Testis (tissue), 3 donors: ENCODE data around the gene MPZL2. TPM values are rescaled to one million over a fixed set of nuclear protein-coding genes. Genes with fewer than 3 reads are reported as not detected.

Experiments used
- DNase-seq: peaks from one replicate; pipeline ENCODE4 v3.0.0-alpha.2; 2019
- H3K27ac ChIP-seq, 2 donors: fragments of 200-600 bp; sonication (generic); one replicate each; pipeline ENCODE4 v1.5.1; 2019
- H3K27me3 ChIP-seq: fragments of 200-600 bp; sonication (generic); one replicate; pipeline ENCODE4 v1.5.1; 2019
- H3K36me3 ChIP-seq: fragments of 200-600 bp; sonication (generic); one replicate; pipeline ENCODE4 v1.5.1; 2017; ENCODE audit warnings: low read depth; ENCODE audit errors: missing control alignments
- H3K4me1 ChIP-seq: fragments of 200-600 bp; sonication (generic); one replicate; pipeline ENCODE4 v1.5.1; 2019
- H3K4me3 ChIP-seq, 2 donors: fragments of 200-600 bp; sonication (generic); one replicate each; pipeline ENCODE4 v1.5.1; 2017 to 2019
- H3K9me3 ChIP-seq: fragments of 200-600 bp; sonication (generic); one replicate; pipeline ENCODE4 v1.5.1; 2017
- CTCF ChIP-seq, 3 experiments: fragments of 450-650 bp in 2 of 3; fragments of 200-600 bp in 1 of 3; sonication (generic) in 1 of 3; IDR thresholded peaks; one replicate each; pipeline ENCODE4 v1.5.1; 2016 to 2019; ENCODE audit warnings: antibody characterized with exemption in 3 of 3, mild to moderate bottlenecking in 2 of 3, moderate library complexity in 1 of 3
- POLR2A ChIP-seq: fragments of 450-650 bp; IDR thresholded peaks from one replicate; pipeline ENCODE4 v1.6.1; 2017; ENCODE audit warnings: antibody characterized with exemption, mild to moderate bottlenecking, moderate library complexity
- WGBS, 2 donors: methylation state at CpG; one replicate each; pipeline ENCODE4 v1.1.5; 2018; 5-methylcytosine and 5-hydroxymethylcytosine counted together
- intact Hi-C: fragments of 100-400 bp; cut with DNase I; formaldehyde crosslinking; loops from one replicate; pipeline ENCODE4 v1.15.1; 2023; ENCODE audit warnings: low total_unique reads
- polyA plus RNA-seq: library from polyadenylated mRNA; stranded (reverse); fragments of 350-450 nt; fragmentation: Illumina TruSeq; extraction: RNeasy Lipid Tissue Mini Kit (QIAGEN cat#74804); gene quantifications from one replicate; pipeline ENCODE4 v1.2.3, GENCODE V29; 2014; ENCODE audit warnings: low read depth, low replicate concordance; ENCODE audit not compliant: insufficient read depth
- total RNA-seq, 2 donors: library from RNA; depleted of rRNA; stranded (reverse); fragments of >200 nt; gene quantifications; one replicate each; pipeline ENCODE4 v1.2.3, GENCODE V29; 2016

MPZL2 gene
- total and polyA plus RNA-seq, 3 donors from 2014 or later: 1.7 to 4.2 (median 3.0) TPM

- H3K4me1 ChIP-seq: peaks cover 5% of the 10 kb centered on the region
- H3K27ac ChIP-seq: no peak overlapping the region
- no peaks in the 10 kb centered on the region for H3K36me3 ChIP-seq
- 90 to 91% methylated on average over 3 of the region's 3 CpGs for WGBS, 2 donors
- no peaks in the 10 kb centered on the region for H3K9me3 ChIP-seq
- TF ChIP-seq CTCF (IDR thresholded peaks at IDR 0.05) (no peak), POLR2A (no peak)
- H3K27me3 ChIP-seq: no peaks in the 10 kb centered on the region
- no peak overlapping the region for H3K4me3 ChIP-seq
- no peak for DNase-seq
- intact Hi-C loops: no loop called here
These were observed 3.7 kb downstream of the MPZL2 start for GRCh38 chr11:118260353-118260752.

- intact Hi-C loops: no loop called here
- 94 to 100% methylated on average over 1 of the region's 1 CpG for WGBS, 2 donors
- Histone ChIP-seq H3K36me3 (no peaks in the 10 kb centered on the region), H3K27ac (no peak overlapping the region), H3K9me3 (no peaks in the 10 kb centered on the region), H3K27me3 (no peaks in the 10 kb centered on the region), H3K4me1 (peaks cover 3% of the 10 kb centered on the region), H3K4me3 (no peak overlapping the region)
- DNase-seq: no peak
- TF ChIP-seq POLR2A (no peak), CTCF (IDR thresholded peaks at IDR 0.05) (no peak)
These were observed 5.0 kb downstream of the MPZL2 start for GRCh38 chr11:118259138-118259537.

GRCh38 chr11:118258410-118258809, 5.7 kb downstream of the MPZL2 start:
- Histone ChIP-seq H3K4me3 (no peak overlapping the region), H3K4me1 (no peaks in the 10 kb centered on the region), H3K36me3 (no peaks in the 10 kb centered on the region), H3K9me3 (no peaks in the 10 kb centered on the region), H3K27ac (no peak overlapping the region), H3K27me3 (no peaks in the 10 kb centered on the region)
- TF ChIP-seq CTCF (IDR thresholded peaks at IDR 0.05) (no peak), POLR2A (no peak)
- intact Hi-C loops: no loop called here
- 0% methylated on average over 1 of the region's 1 CpG for WGBS, 2 donors
- DNase-seq: no peak

- no peak for DNase-seq
- Histone ChIP-seq H3K9me3 (no peaks in the 10 kb centered on the region), H3K4me3 (peak overlapping the region; percentile 67 to 80), H3K36me3 (no peaks in the 10 kb centered on the region), H3K27me3 (no peaks in the 10 kb centered on the region), H3K27ac (peak overlapping the region in 1 of 2 donors; percentile 91), H3K4me1 (no peaks in the 10 kb centered on the region)
- intact Hi-C loops: no loop called here
- 55 to 60% methylated on average over 3 of the region's 3 CpGs for WGBS, 2 donors
- TF ChIP-seq POLR2A (no peak), CTCF (IDR thresholded peaks at IDR 0.05) (no peak)
These were observed 11.4 kb downstream of the MPZL2 start for GRCh38 chr11:118252688-118253087.

- WGBS, 2 donors: 5 to 8% methylated on average over 22 to 33 of the region's 33 CpGs
- H3K36me3 ChIP-seq: no peaks in the 10 kb centered on the region
- peak; percentile 94 for DNase-seq
- intact Hi-C loops: no loop called here
- peak within 1 kb of the TSS; percentile 87 to 91 for H3K27ac ChIP-seq
- H3K9me3 ChIP-seq: no peaks in the 10 kb centered on the region
- no peaks in the 10 kb centered on the region for H3K27me3 ChIP-seq
- TF ChIP-seq POLR2A (no peak), CTCF (IDR thresholded peaks at IDR 0.05) (no peak)
- peak within 1 kb of the TSS; percentile 67 to 80 for H3K4me3 ChIP-seq
- H3K4me1 ChIP-seq: no peaks in the 10 kb centered on the region
These were observed 12.0 kb downstream of the MPZL2 start, which contains the start of gene MPZL3 for GRCh38 chr11:118251858-118252652. Gene MPZL3 (minus strand): TSS chr11:118252365. CDS start chr11:118252294, 71 bp downstream.
